ENCODE results near the gene MKNK2.

The MKNK2 gene

GRCh38 chr19:2081873-2082810, 31.1 kb upstream of the MKNK2 start:
- no peak overlapping the region for H4K5ac ChIP-seq (ENCODE audit: low read length)
- H3K36me3 ChIP-seq (ENCODE audit: control insufficient read depth, insufficient read depth, low read length): no peaks in the 10 kb centered on the region
- no CpG with 5 or more reads among the region's 30 CpGs for WGBS (ENCODE audit: extremely low coverage, insufficient coverage, low lambda C conversion rate)
- no peak overlapping the region for H3K23ac ChIP-seq (ENCODE audit: low read length)
- no peaks in the 10 kb centered on the region for H3K27me3 ChIP-seq (ENCODE audit: insufficient read depth, low read length, poor library complexity)
- no peak overlapping the region for H2BK120ac ChIP-seq (ENCODE audit: low read depth, low read length)
- no peak overlapping the region for H3K18ac ChIP-seq (ENCODE audit: low read length)
- no peak overlapping the region for H2BK5ac ChIP-seq (ENCODE audit: low read length)
- DNase-seq: no peak
- H3K4me3 ChIP-seq (ENCODE audit: low read length): no peak overlapping the region
- H3K4me1 ChIP-seq (ENCODE audit: control insufficient read depth, low read depth, low read length): no peaks in the 10 kb centered on the region
- H3K27ac ChIP-seq (ENCODE audit: low read depth, low read length): no peak overlapping the region
- no peak overlapping the region for H3K56ac ChIP-seq (ENCODE audit: low read length)
- H3K4me2 ChIP-seq (ENCODE audit: low read length): no peak overlapping the region
- H3K79me2 ChIP-seq (ENCODE audit: control insufficient read depth, insufficient read depth, low read length): no peaks in the 10 kb centered on the region
- no peak overlapping the region for H4K8ac ChIP-seq (ENCODE audit: low read depth, low read length)
- H2AK5ac ChIP-seq (ENCODE audit: low read length): no peak overlapping the region
- H3K4ac ChIP-seq (ENCODE audit: low read depth, low read length): no peak overlapping the region
- no peaks in the 10 kb centered on the region for H3K79me1 ChIP-seq (ENCODE audit: low read length)
- no peak overlapping the region for H2BK15ac ChIP-seq (replicated peaks; ENCODE audit: low read depth)
- H3K9ac ChIP-seq (ENCODE audit: low read length): no peak overlapping the region

- Histone ChIP-seq H3K36me3 (ENCODE audit: control insufficient read depth, insufficient read depth, low read length) (no peaks in the 10 kb centered on the region), H4K8ac (ENCODE audit: low read depth, low read length) (no peak overlapping the region), H3K27me3 (ENCODE audit: insufficient read depth, low read length, poor library complexity) (no peaks in the 10 kb centered on the region), H2BK120ac (ENCODE audit: low read depth, low read length) (no peak overlapping the region), H2BK15ac (replicated peaks; ENCODE audit: low read depth) (no peak overlapping the region), H2BK5ac (ENCODE audit: low read length) (no peak overlapping the region), H3K9ac (ENCODE audit: low read length) (no peak overlapping the region), H3K18ac (ENCODE audit: low read length) (no peak overlapping the region), H4K5ac (ENCODE audit: low read length) (no peak overlapping the region), H3K23ac (ENCODE audit: low read length) (no peak overlapping the region), H3K4me2 (ENCODE audit: low read length) (no peak overlapping the region), H3K56ac (ENCODE audit: low read length) (no peak overlapping the region), H3K79me1 (ENCODE audit: low read length) (no peaks in the 10 kb centered on the region), H3K27ac (ENCODE audit: low read depth, low read length) (no peak overlapping the region), H3K79me2 (ENCODE audit: control insufficient read depth, insufficient read depth, low read length) (no peaks in the 10 kb centered on the region), H3K4ac (ENCODE audit: low read depth, low read length) (no peak overlapping the region), H3K4me3 (ENCODE audit: low read length) (no peak overlapping the region), H3K4me1 (ENCODE audit: control insufficient read depth, low read depth, low read length) (no peaks in the 10 kb centered on the region), H2AK5ac (ENCODE audit: low read length) (no peak overlapping the region)
- WGBS (ENCODE audit: extremely low coverage, insufficient coverage, low lambda C conversion rate): no CpG with 5 or more reads among the region's 23 CpGs
- no peak for DNase-seq
These were observed 29.4 kb upstream of the MKNK2 start for GRCh38 chr19:2080336-2080988.

GRCh38 chr19:2079865-2080301, 28.8 kb upstream of the MKNK2 start:
- WGBS (ENCODE audit: extremely low coverage, insufficient coverage, low lambda C conversion rate): no CpG with 5 or more reads among the region's 23 CpGs
- H3K27ac ChIP-seq (ENCODE audit: low read depth, low read length): no peak overlapping the region
- H3K23ac ChIP-seq (ENCODE audit: low read length): no peak overlapping the region

GRCh38 chr19:2079076-2079864, 28.2 kb upstream of the MKNK2 start:
- Histone ChIP-seq H2BK5ac (ENCODE audit: low read length) (no peak overlapping the region), H3K23ac (ENCODE audit: low read length) (no peak overlapping the region), H3K4ac (ENCODE audit: low read depth, low read length) (no peak overlapping the region), H3K27me3 (ENCODE audit: insufficient read depth, low read length, poor library complexity) (no peaks in the 10 kb centered on the region), H3K79me2 (ENCODE audit: control insufficient read depth, insufficient read depth, low read length) (no peaks in the 10 kb centered on the region), H4K8ac (ENCODE audit: low read depth, low read length) (no peak overlapping the region), H3K9ac (ENCODE audit: low read length) (no peak overlapping the region), H3K36me3 (ENCODE audit: control insufficient read depth, insufficient read depth, low read length) (no peaks in the 10 kb centered on the region), H2AK5ac (ENCODE audit: low read length) (no peak overlapping the region), H3K4me2 (ENCODE audit: low read length) (no peak overlapping the region), H3K4me3 (ENCODE audit: low read length) (no peak overlapping the region), H3K79me1 (ENCODE audit: low read length) (no peaks in the 10 kb centered on the region), H3K4me1 (ENCODE audit: control insufficient read depth, low read depth, low read length) (no peaks in the 10 kb centered on the region), H2BK120ac (ENCODE audit: low read depth, low read length) (no peak overlapping the region), H3K27ac (ENCODE audit: low read depth, low read length) (no peak overlapping the region), H3K56ac (ENCODE audit: low read length) (no peak overlapping the region), H2BK15ac (replicated peaks; ENCODE audit: low read depth) (no peak overlapping the region), H4K5ac (ENCODE audit: low read length) (no peak overlapping the region), H3K18ac (ENCODE audit: low read length) (no peak overlapping the region)
- WGBS (ENCODE audit: extremely low coverage, insufficient coverage, low lambda C conversion rate): no CpG with 5 or more reads among the region's 32 CpGs
- DNase-seq: no peak

More at GRCh38 chr19:2079865-2080301, 28.8 kb upstream of the MKNK2 start:
- H2AK5ac ChIP-seq (ENCODE audit: low read length): no peak overlapping the region
- no peak overlapping the region for H4K5ac ChIP-seq (ENCODE audit: low read length)
- no peaks in the 10 kb centered on the region for H3K79me1 ChIP-seq (ENCODE audit: low read length)
- no peak overlapping the region for H3K9ac ChIP-seq (ENCODE audit: low read length)
- H3K18ac ChIP-seq (ENCODE audit: low read length): no peak overlapping the region
- DNase-seq: no peak
- H3K4me2 ChIP-seq (ENCODE audit: low read length): no peak overlapping the region
- H3K79me2 ChIP-seq (ENCODE audit: control insufficient read depth, insufficient read depth, low read length): no peaks in the 10 kb centered on the region
- H3K4me3 ChIP-seq (ENCODE audit: low read length): no peak overlapping the region
- H2BK15ac ChIP-seq (replicated peaks; ENCODE audit: low read depth): no peak overlapping the region
- H3K36me3 ChIP-seq (ENCODE audit: control insufficient read depth, insufficient read depth, low read length): no peaks in the 10 kb centered on the region
- no peaks in the 10 kb centered on the region for H3K27me3 ChIP-seq (ENCODE audit: insufficient read depth, low read length, poor library complexity)
- H3K4me1 ChIP-seq (ENCODE audit: control insufficient read depth, low read depth, low read length): no peaks in the 10 kb centered on the region
- H2BK5ac ChIP-seq (ENCODE audit: low read length): no peak overlapping the region
- H3K4ac ChIP-seq (ENCODE audit: low read depth, low read length): no peak overlapping the region
- H3K56ac ChIP-seq (ENCODE audit: low read length): no peak overlapping the region
- H4K8ac ChIP-seq (ENCODE audit: low read depth, low read length): no peak overlapping the region
- no peak overlapping the region for H2BK120ac ChIP-seq (ENCODE audit: low read depth, low read length)

- Histone ChIP-seq H3K4me3 (ENCODE audit: low read length) (no peak overlapping the region), H3K36me3 (ENCODE audit: control insufficient read depth, insufficient read depth, low read length) (no peaks in the 10 kb centered on the region), H4K8ac (ENCODE audit: low read depth, low read length) (no peak overlapping the region), H4K5ac (ENCODE audit: low read length) (no peak overlapping the region), H2BK120ac (ENCODE audit: low read depth, low read length) (no peak overlapping the region), H3K79me2 (ENCODE audit: control insufficient read depth, insufficient read depth, low read length) (no peaks in the 10 kb centered on the region), H3K56ac (ENCODE audit: low read length) (no peak overlapping the region), H2AK5ac (ENCODE audit: low read length) (no peak overlapping the region), H2BK15ac (replicated peaks; ENCODE audit: low read depth) (no peak overlapping the region), H3K4ac (ENCODE audit: low read depth, low read length) (no peak overlapping the region), H3K27ac (ENCODE audit: low read depth, low read length) (no peak overlapping the region), H3K18ac (ENCODE audit: low read length) (no peak overlapping the region), H3K27me3 (ENCODE audit: insufficient read depth, low read length, poor library complexity) (no peaks in the 10 kb centered on the region), H3K4me2 (ENCODE audit: low read length) (no peak overlapping the region), H3K4me1 (ENCODE audit: control insufficient read depth, low read depth, low read length) (no peaks in the 10 kb centered on the region), H3K23ac (ENCODE audit: low read length) (no peak overlapping the region), H3K79me1 (ENCODE audit: low read length) (no peaks in the 10 kb centered on the region), H3K9ac (ENCODE audit: low read length) (no peak overlapping the region), H2BK5ac (ENCODE audit: low read length) (no peak overlapping the region)
- DNase-seq: no peak
- no CpG with 5 or more reads among the region's 44 CpGs for WGBS (ENCODE audit: extremely low coverage, insufficient coverage, low lambda C conversion rate)
These were observed 27.0 kb upstream of the MKNK2 start for GRCh38 chr19:2077833-2078619.
